Measurements from ENCODE around the gene ZHX3.

DNA sequence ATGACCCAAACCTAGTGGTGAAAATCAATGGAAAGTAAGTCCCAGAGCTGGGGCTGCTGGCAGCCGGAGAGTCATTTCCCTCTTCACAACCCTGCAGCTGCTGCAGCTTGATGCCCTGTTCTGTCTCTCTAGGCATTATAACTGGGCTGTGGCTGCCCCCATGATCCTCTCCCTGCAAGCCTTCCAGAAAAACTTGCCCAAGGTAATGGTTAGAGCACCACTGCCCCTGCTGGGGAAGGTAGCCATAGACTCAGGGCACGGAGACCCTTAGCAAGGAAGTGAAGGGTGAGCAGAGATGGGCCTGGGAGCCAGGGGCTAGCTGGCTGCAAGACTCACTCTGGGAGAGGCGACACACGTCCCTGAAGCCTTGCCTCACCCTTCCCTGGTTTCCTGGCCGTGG lies 35.1 kb upstream of the ZHX3 start:
- TF ChIP-seq, protein P1, sequence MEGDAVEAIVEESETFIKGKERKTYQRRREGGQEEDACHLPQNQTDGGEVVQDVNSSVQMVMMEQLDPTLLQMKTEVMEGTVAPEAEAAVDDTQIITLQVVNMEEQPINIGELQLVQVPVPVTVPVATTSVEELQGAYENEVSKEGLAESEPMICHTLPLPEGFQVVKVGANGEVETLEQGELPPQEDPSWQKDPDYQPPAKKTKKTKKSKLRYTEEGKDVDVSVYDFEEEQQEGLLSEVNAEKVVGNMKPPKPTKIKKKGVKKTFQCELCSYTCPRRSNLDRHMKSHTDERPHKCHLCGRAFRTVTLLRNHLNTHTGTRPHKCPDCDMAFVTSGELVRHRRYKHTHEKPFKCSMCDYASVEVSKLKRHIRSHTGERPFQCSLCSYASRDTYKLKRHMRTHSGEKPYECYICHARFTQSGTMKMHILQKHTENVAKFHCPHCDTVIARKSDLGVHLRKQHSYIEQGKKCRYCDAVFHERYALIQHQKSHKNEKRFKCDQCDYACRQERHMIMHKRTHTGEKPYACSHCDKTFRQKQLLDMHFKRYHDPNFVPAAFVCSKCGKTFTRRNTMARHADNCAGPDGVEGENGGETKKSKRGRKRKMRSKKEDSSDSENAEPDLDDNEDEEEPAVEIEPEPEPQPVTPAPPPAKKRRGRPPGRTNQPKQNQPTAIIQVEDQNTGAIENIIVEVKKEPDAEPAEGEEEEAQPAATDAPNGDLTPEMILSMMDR (IDR thresholded peaks at IDR 0.05): no peak
- no peak for TF ChIP-seq ZFX (IDR thresholded peaks at IDR 0.05; ENCODE audit: borderline replicate concordance)

Measured in 22Rv1 (cell line).